Transverse colon (tissue), 4 donors: Measurements from ENCODE around the gene DOCK8. TPM values are rescaled to one million over a fixed set of nuclear protein-coding genes. Genes with fewer than 3 reads are reported as not detected.

Experiments used
- DNase-seq: peaks from one replicate; pipeline ENCODE4 v3.0.0-alpha.2; 2019
- H3K27ac ChIP-seq, 4 donors: fragments of 200-600 bp; sonication (generic); 2 replicates each; pipeline ENCODE4 v1.5.1; 2016 to 2018; ENCODE audit warnings: inconsistent platforms in 4 of 4
- H3K27me3 ChIP-seq: fragments of 200-600 bp; sonication (generic); 2 replicates; pipeline ENCODE4 v1.5.1; 2017; ENCODE audit warnings: inconsistent platforms
- H3K36me3 ChIP-seq, 4 donors: fragments of 200-600 bp; sonication (generic); 2 replicates each; pipeline ENCODE4 v1.5.1; 2017 to 2019; ENCODE audit warnings: inconsistent platforms in 4 of 4
- H3K4me1 ChIP-seq, 4 donors: fragments of 200-600 bp; sonication (generic); 2 replicates each; pipeline ENCODE4 v1.5.1; 2017 to 2020; ENCODE audit warnings: inconsistent platforms in 4 of 4
- H3K4me3 ChIP-seq, 4 donors: fragments of 200-600 bp; sonication (generic); 1 replicate in 1 of 4; 2 replicates in 3 of 4; pipeline versions ENCODE4 v1.5.1 to v1.6.1; 2017 to 2019; ENCODE audit warnings: inconsistent platforms in 4 of 4
- H3K9me3 ChIP-seq, 2 donors: fragments of 200-600 bp; sonication (generic); 2 replicates each; pipeline ENCODE4 v1.5.1; 2017 to 2019; ENCODE audit warnings: inconsistent platforms in 2 of 2
- EP300 ChIP-seq: sonication (generic); formaldehyde crosslinking; IDR thresholded peaks from one replicate; pipeline ENCODE4 v1.6.1; 2017; ENCODE audit warnings: antibody characterized with exemption, low read depth
- POLR2A ChIP-seq: fragments of 450-650 bp; IDR thresholded peaks from one replicate; pipeline ENCODE4 v1.6.1; 2016; ENCODE audit warnings: antibody characterized with exemption, mild to moderate bottlenecking, moderate library complexity
- POLR2AphosphoS5 ChIP-seq, 3 donors: sonication (generic); formaldehyde crosslinking; IDR thresholded peaks; one replicate each; pipeline ENCODE4 v1.6.1; 2016; ENCODE audit warnings: antibody characterized with exemption in 3 of 3
- WGBS, 2 donors: methylation state at CpG; one replicate each; pipeline ENCODE4 v1.1.5; 2018; ENCODE audit warnings: low coverage in 1 of 2; 5-methylcytosine and 5-hydroxymethylcytosine counted together
- in situ Hi-C, 4 donors: fragments of 200-750 bp; cut with MboI; loops; one replicate each; pipeline versions ENCODE4 v1.15.0 to v1.15.1; 2017; ENCODE audit warnings: low sequenced_read_pairs in 3 of 4, low pct_ligation_motif_present in 1 of 4, low pct_unique_long_range_greater_than_20kb in 1 of 4
- intact Hi-C: fragments of 100-400 bp; cut with DNase I; formaldehyde crosslinking; loops from one replicate; pipeline ENCODE4 v1.15.1; 2023; ENCODE audit warnings: low total_unique reads
- total RNA-seq, 4 donors: library from RNA; depleted of rRNA; stranded (reverse); fragments of >200 nt; gene quantifications; one replicate each; pipeline ENCODE4 v1.1.0, GENCODE V29; 2016
- TF ChIP-seq, protein P1 (sequence below), 5 experiments: fragments of 200-600 bp in 3 of 5; fragments of 450-650 bp in 2 of 5; sonication (generic) in 3 of 5; IDR thresholded peaks; 1 replicate in 2 of 5; 2 replicates in 3 of 5; pipeline ENCODE4 v1.5.1; 2016 to 2017; ENCODE audit warnings: antibody characterized with exemption in 5 of 5, inconsistent platforms in 3 of 5, mild to moderate bottlenecking in 2 of 5, moderate library complexity in 1 of 5

DOCK8 gene
- total RNA-seq, 4 donors from 2014 or later = 11.2 to 59.5 (median 14.7) TPM

DNA sequence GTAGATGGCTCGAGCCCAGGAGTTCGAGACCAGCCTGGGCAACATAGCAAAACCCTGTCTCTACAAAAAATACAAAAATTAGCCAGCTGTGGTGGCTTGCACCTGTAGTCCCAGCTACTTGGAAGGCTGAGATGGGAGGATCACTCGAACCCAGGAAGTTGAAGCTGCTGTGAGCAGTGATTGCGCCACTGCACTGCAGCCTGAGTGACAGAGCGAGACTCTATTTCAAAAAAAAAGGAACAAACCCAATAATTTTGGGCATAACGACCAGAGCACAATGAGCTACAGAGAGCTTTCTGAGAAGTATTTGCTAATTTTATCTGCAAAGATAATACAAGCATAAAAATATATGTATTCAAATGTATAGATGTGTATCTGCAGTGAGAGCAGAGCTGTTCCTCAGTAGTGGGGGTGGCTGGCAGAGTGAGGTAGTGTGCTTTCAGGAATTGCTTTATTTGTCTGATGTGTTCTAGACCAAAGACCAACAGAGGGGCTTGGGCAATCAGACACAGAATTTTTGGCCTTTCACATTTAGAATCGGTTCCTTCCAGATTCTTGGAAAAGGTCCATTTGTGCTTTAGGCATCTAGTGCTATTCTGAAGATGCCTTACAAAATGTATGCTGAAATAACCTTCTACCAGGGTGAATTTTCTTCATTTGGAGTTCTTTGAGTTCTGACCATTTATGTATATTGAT is 5.2 kb downstream of the DOCK8 start:
- no peaks in the 10 kb centered on the region for H3K9me3 ChIP-seq
- TF ChIP-seq POLR2AphosphoS5 (IDR thresholded peaks at IDR 0.05) = no peak
- no peak for TF ChIP-seq POLR2A
- TF ChIP-seq, protein P1, sequence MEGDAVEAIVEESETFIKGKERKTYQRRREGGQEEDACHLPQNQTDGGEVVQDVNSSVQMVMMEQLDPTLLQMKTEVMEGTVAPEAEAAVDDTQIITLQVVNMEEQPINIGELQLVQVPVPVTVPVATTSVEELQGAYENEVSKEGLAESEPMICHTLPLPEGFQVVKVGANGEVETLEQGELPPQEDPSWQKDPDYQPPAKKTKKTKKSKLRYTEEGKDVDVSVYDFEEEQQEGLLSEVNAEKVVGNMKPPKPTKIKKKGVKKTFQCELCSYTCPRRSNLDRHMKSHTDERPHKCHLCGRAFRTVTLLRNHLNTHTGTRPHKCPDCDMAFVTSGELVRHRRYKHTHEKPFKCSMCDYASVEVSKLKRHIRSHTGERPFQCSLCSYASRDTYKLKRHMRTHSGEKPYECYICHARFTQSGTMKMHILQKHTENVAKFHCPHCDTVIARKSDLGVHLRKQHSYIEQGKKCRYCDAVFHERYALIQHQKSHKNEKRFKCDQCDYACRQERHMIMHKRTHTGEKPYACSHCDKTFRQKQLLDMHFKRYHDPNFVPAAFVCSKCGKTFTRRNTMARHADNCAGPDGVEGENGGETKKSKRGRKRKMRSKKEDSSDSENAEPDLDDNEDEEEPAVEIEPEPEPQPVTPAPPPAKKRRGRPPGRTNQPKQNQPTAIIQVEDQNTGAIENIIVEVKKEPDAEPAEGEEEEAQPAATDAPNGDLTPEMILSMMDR (IDR thresholded peaks at IDR 0.05) = no peak
- no peak for TF ChIP-seq EP300
- peaks cover 0 to 43% (median 6%) of the 10 kb centered on the region in 4 donors for H3K4me1 ChIP-seq
- in situ Hi-C loops (no loop called here), intact Hi-C loops (no loop called here)
- H3K27ac ChIP-seq = peak overlapping the region in 1 of 4 donors; percentile 15
- H3K27me3 ChIP-seq = peaks cover 17% of the 10 kb centered on the region
- no peaks in the 10 kb centered on the region for H3K36me3 ChIP-seq
- no peak for DNase-seq
- WGBS, 2 donors = 75 to 86% methylated on average over 7 of the region's 7 CpGs
- H3K4me3 ChIP-seq = no peak overlapping the region

DNA sequence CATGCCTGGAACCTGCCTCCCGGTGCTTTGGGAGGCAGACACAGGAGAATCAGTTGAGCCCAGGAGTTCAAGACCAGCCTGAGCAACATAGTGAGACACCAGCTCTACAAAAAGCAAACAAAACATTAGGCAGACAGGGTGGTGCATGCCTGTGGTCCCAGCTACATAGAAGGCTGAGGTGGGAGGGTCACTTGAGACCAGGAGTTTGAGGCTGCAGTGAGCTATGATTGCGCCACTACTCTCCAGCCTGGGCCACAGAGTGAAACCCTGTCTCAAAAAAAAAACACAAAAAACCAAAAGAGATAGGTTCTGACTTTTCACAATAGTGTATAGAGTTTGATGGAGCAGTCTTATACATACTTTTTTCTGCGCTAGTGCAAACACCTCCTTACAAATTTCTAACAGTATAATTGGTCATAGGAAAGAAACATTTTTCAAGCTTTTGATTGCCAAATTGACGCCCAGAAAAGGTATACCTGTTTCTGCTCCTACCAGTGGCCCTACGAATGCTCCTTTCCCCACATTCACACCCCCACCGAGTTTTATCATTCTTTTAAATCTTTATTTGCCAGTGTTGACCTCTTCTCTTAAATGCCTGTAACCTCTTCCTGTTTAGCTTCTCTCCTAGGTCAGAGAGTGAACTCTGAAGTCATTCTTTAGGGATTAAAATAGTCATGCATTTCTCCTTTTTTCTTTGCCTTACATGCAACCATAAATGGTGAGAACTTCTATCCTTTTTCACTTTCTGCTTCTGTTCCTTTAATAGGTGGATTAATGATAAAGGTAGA is 7.5 kb downstream of the DOCK8 start:
- Histone ChIP-seq H3K4me1 (peaks cover 0 to 36% (median 3%) of the 10 kb centered on the region in 4 donors), H3K9me3 (no peaks in the 10 kb centered on the region), H3K36me3 (no peaks in the 10 kb centered on the region), H3K27me3 (no peaks in the 10 kb centered on the region), H3K4me3 (no peak overlapping the region), H3K27ac (peak overlapping the region in 2 of 4 donors; percentile 14 to 47)
- WGBS, 2 donors = 61 to 64% methylated on average over 6 of the region's 6 CpGs
- no peak for DNase-seq
- intact Hi-C loops = no loop called here
- in situ Hi-C loops = no loop called here
- no peak for TF ChIP-seq POLR2AphosphoS5 (IDR thresholded peaks at IDR 0.05)
- TF ChIP-seq, protein P1 (IDR thresholded peaks at IDR 0.05) = no peak
- no peak for TF ChIP-seq POLR2A
- no peak for TF ChIP-seq EP300

DNA sequence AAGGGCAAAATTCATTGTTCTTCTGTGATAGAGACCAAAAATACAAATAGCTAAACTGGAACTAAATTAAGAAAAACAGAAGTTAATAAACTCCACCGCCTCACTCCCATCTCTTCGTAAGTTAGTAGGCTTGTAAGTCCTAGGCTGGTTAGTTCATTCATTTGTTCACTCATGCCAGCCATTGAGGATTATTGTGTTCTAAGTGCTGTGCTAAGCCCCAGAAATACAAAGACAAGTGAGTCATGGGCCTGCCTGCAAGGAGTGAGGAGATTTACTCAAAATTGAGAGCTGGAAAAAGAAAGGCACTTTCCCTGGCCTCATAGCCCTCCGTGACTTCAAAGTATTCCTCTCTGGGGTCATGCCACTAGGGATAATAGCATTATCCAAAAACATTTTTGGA is 8.5 kb downstream of the DOCK8 start:
- TF ChIP-seq POLR2A (no peak), POLR2AphosphoS5 (IDR thresholded peaks at IDR 0.05) (no peak), EP300 (no peak)
- TF ChIP-seq, protein P1 (IDR thresholded peaks at IDR 0.05) = no peak
- no peak overlapping the region for H3K4me3 ChIP-seq
- in situ Hi-C loops = no loop called here
- H3K9me3 ChIP-seq = no peaks in the 10 kb centered on the region
- H3K36me3 ChIP-seq = no peaks in the 10 kb centered on the region
- no peaks in the 10 kb centered on the region for H3K27me3 ChIP-seq
- peaks cover 0 to 36% (median 3%) of the 10 kb centered on the region in 4 donors for H3K4me1 ChIP-seq
- DNase-seq = no peak
- intact Hi-C loops = no loop called here
- peak overlapping the region in 2 of 4 donors; percentile 8 to 47 for H3K27ac ChIP-seq
- WGBS, 2 donors = 73 to 87% methylated on average over 3 of the region's 3 CpGs

DNA sequence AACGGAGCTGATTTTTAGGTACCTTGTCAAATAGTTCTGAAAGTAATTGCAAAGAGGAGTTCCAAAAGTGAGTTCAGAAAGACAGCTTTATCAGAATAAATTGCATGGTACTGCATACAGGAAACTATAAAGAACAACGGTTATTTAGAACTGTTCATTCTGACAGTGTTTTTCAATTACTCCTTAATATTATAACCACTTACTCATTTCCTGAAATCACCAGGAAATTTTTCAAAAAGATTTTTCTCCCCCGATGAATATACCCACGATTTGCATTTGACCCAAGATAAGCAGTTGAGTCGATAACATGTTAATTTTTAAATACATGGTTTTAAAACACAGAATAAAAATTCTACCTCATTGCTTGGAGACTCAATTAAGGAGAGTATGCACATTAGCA is 9.4 kb downstream of the DOCK8 start:
- in situ Hi-C loops (no loop called here), intact Hi-C loops (no loop called here)
- 64% methylated on average over 5 of the region's 5 CpGs for WGBS, 2 donors
- peaks cover 0 to 36% (median 3%) of the 10 kb centered on the region in 4 donors for H3K4me1 ChIP-seq
- H3K4me3 ChIP-seq = no peak overlapping the region
- no peaks in the 10 kb centered on the region for H3K27me3 ChIP-seq
- no peak for DNase-seq
- no peaks in the 10 kb centered on the region for H3K36me3 ChIP-seq
- no peaks in the 10 kb centered on the region for H3K9me3 ChIP-seq
- TF ChIP-seq, protein P1 (IDR thresholded peaks at IDR 0.05) = no peak
- no peak for TF ChIP-seq EP300
- no peak for TF ChIP-seq POLR2AphosphoS5 (IDR thresholded peaks at IDR 0.05)
- TF ChIP-seq POLR2A = no peak
- peak overlapping the region; percentile 11 to 55 (median 42) for H3K27ac ChIP-seq
